A673 (cell line): Measurements from ENCODE around the gene KRTAP3-2.

Experiments used
- EZH2 ChIP-seq: fragments of 200-600 bp; sonication (generic); IDR thresholded peaks from 2 replicates; pipeline ENCODE4 v1.6.1; 2017; ENCODE audit warnings: borderline replicate concordance, low read depth, mild to moderate bottlenecking, mixed read lengths, antibody characterized with exemption, low read length; ENCODE audit not compliant: poor library complexity, severe bottlenecking
- TF ChIP-seq, protein P1 (sequence below): fragments of 300-800, 200-600 bp; sonication (generic); conservative IDR thresholded peaks from 2 replicates; pipeline ENCODE4 v1.5.1; 2017; ENCODE audit warnings: low read depth, mild to moderate bottlenecking, antibody characterized with exemption, low read length, moderate library complexity, mixed read lengths

DNA sequence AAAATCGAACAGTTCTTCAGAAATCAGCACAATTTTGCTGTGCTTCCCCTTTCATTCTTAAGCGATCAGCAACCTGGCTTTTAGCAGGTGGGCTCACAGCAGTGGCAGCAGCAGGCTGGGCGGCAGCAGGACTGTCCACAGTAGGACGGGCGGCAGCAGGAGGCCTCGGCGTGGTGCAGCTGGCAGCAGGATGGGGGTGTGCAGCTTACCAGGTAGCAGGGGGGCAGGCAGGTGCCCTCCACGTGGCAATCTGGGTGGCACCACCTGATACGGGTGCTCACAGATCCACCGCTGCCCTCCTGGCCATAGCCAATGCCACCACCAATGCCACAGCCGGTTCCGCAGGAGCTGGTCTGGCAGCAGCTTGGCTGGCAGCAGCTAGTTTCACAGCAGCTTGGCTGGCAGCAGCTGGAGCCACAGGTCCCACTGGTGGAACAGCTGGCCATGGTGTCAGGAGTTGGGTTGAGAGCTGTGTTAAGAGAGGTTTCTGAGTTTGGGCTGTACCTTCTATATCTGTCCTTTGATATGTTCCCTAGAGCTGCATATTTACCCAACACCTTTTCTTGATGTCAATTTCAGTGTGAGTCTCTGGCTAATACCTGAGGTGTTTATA is 30.0 kb upstream of the KRTAP3-2 start, which contains the start of gene KRTAP1-4:
- TF ChIP-seq, protein P1, sequence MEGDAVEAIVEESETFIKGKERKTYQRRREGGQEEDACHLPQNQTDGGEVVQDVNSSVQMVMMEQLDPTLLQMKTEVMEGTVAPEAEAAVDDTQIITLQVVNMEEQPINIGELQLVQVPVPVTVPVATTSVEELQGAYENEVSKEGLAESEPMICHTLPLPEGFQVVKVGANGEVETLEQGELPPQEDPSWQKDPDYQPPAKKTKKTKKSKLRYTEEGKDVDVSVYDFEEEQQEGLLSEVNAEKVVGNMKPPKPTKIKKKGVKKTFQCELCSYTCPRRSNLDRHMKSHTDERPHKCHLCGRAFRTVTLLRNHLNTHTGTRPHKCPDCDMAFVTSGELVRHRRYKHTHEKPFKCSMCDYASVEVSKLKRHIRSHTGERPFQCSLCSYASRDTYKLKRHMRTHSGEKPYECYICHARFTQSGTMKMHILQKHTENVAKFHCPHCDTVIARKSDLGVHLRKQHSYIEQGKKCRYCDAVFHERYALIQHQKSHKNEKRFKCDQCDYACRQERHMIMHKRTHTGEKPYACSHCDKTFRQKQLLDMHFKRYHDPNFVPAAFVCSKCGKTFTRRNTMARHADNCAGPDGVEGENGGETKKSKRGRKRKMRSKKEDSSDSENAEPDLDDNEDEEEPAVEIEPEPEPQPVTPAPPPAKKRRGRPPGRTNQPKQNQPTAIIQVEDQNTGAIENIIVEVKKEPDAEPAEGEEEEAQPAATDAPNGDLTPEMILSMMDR = no peak
- no peak for TF ChIP-seq EZH2
